GM15510 (cell line): Measurements from ENCODE around the gene TMEM273.

ENCODE experiments used
- POLR2A ChIP-seq: IDR thresholded peaks from 3 replicates; pipeline ENCODE4 v1.6.1; 2011; ENCODE audit warnings: borderline replicate concordance; ENCODE audit not compliant: insufficient read length; ENCODE audit errors: extremely low read depth

TMEM273 gene

GRCh38 chr10:49182776-49183175, 5.4 kb downstream of the TMEM273 start:
- no peak for TF ChIP-seq POLR2A

GRCh38 chr10:49180444-49180860, 7.7 kb downstream of the TMEM273 start:
- TF ChIP-seq POLR2A, result no peak

GRCh38 chr10:49179699-49180443, 8.3 kb downstream of the TMEM273 start:
- TF ChIP-seq POLR2A, result no peak

- TF ChIP-seq POLR2A, result no peak
These were observed 9.4 kb downstream of the TMEM273 start for GRCh38 chr10:49178489-49179471.

- TF ChIP-seq POLR2A, result no peak
These were observed 10.5 kb downstream of the TMEM273 start for GRCh38 chr10:49177391-49178355.

GRCh38 chr10:49176310-49177268, 11.6 kb downstream of the TMEM273 start:
- TF ChIP-seq POLR2A, result no peak

GRCh38 chr10:49175587-49176309, 12.4 kb downstream of the TMEM273 start:
- TF ChIP-seq POLR2A, result no peak

GRCh38 chr10:49174926-49175500, 13.2 kb downstream of the TMEM273 start:
- no peak for TF ChIP-seq POLR2A

GRCh38 chr10:49174261-49174925, 13.8 kb downstream of the TMEM273 start:
- no peak for TF ChIP-seq POLR2A

GRCh38 chr10:49173853-49174252, 14.3 kb downstream of the TMEM273 start:
- no peak for TF ChIP-seq POLR2A

- no peak for TF ChIP-seq POLR2A
These were observed 14.9 kb downstream of the TMEM273 start for GRCh38 chr10:49173201-49173772.

- no peak for TF ChIP-seq POLR2A
These were observed 15.4 kb downstream of the TMEM273 start for GRCh38 chr10:49172777-49173132.
